HFFc6 (cell line): Measurements from ENCODE around the gene LIPA. TPM values are rescaled to one million over a fixed set of nuclear protein-coding genes. Genes with fewer than 3 reads are reported as not detected.

Experiments used
- DNase-seq: peaks from one replicate; pipeline ENCODE4 v3.0.0-alpha.2; 2018
- H3K27ac Mint-ChIP-seq: 2 replicates; pipeline ENCODE4 v1.8.0; 2020; ENCODE audit warnings: mild to moderate bottlenecking, mixed read lengths
- H3K27me3 Mint-ChIP-seq: 2 replicates; pipeline ENCODE4 v1.8.0; 2021; ENCODE audit warnings: mild to moderate bottlenecking, moderate library complexity, mixed read lengths; ENCODE audit not compliant: insufficient read depth
- H3K36me3 Mint-ChIP-seq: 2 replicates; pipeline ENCODE4 v1.8.0; 2021; ENCODE audit warnings: low read depth, mixed read lengths
- H3K4me1 Mint-ChIP-seq: 2 replicates; pipeline ENCODE4 v1.8.0; 2020; ENCODE audit warnings: low read depth, mixed read lengths
- H3K4me3 Mint-ChIP-seq: 2 replicates; pipeline ENCODE4 v1.8.0; 2020; ENCODE audit warnings: mild to moderate bottlenecking, moderate library complexity, mixed read lengths
- H3K9me3 Mint-ChIP-seq: 2 replicates; pipeline ENCODE4 v1.8.0; 2020; ENCODE audit warnings: mild to moderate bottlenecking, mixed read lengths
- total RNA-seq, 6 experiments: library from RNA; stranded (reverse); fragmentation: NEBNext Ultra II Directional; extraction: Animal tissue kit (Norgen Biotek cat#: 25700); gene quantifications; 2 replicates in 1 of 6; 3 replicates in 5 of 6; pipeline ENCODE4 v1.2.3, GENCODE V29; 2021
- TF ChIP-seq, protein P1 (sequence below): fragments of 200-600 bp; sonication (generic); IDR thresholded peaks from 2 replicates; pipeline ENCODE4 v1.5.0; 2021; ENCODE audit warnings: antibody characterized with exemption, mild to moderate bottlenecking

The LIPA gene
- total RNA-seq, 6 experiments from 2014 or later: 108 to 212 (median 122) TPM

DNA sequence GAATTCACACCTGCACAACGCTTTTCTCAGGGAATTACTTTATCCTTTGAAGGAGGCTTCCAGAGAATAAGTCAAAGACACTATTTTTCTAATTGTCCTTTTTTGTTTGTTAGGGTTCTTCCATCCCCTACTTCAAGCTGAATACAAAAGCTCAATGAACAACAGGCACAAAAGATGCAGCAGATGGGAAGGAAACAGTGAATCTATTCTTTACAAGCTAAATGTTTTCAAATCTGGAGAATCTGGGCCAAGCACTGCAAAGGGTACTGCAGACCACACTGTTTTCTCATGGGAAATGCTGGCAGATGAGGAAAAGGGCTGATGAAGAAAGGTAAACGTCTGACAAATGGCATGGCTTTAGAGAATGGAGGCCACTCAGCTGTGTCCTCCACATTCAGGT lies 18.5 kb downstream of the LIPA start:
- no peak overlapping the region for H3K4me3 Mint-ChIP-seq
- TF ChIP-seq, protein P1, sequence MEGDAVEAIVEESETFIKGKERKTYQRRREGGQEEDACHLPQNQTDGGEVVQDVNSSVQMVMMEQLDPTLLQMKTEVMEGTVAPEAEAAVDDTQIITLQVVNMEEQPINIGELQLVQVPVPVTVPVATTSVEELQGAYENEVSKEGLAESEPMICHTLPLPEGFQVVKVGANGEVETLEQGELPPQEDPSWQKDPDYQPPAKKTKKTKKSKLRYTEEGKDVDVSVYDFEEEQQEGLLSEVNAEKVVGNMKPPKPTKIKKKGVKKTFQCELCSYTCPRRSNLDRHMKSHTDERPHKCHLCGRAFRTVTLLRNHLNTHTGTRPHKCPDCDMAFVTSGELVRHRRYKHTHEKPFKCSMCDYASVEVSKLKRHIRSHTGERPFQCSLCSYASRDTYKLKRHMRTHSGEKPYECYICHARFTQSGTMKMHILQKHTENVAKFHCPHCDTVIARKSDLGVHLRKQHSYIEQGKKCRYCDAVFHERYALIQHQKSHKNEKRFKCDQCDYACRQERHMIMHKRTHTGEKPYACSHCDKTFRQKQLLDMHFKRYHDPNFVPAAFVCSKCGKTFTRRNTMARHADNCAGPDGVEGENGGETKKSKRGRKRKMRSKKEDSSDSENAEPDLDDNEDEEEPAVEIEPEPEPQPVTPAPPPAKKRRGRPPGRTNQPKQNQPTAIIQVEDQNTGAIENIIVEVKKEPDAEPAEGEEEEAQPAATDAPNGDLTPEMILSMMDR: no peak
- H3K27ac Mint-ChIP-seq: no peak overlapping the region
- H3K9me3 Mint-ChIP-seq: no peaks in the 10 kb centered on the region
- no peaks in the 10 kb centered on the region; the same call in none of the 2 replicates for H3K27me3 Mint-ChIP-seq
- DNase-seq: no peak
- H3K4me1 Mint-ChIP-seq: peaks cover 17% of the 10 kb centered on the region
- H3K36me3 Mint-ChIP-seq: peaks cover 6% of the 10 kb centered on the region

DNA sequence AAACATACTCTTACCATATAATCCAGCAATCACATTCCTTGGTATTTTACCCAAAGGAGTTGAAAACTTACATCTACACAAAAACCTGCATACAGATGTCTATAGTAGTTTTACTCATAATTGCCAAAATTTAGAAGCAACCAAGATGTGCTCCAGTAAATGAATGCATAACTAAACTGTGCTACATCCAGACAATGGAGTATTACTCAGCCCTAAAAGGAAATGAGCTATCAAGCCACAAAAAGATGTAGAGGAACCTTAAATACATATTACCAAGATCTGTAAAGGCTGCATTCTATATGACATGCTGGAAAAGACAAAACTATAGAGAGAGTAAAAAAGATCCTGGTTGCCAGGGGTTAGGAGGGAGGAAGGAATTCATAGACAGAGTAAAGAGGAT lies 22.6 kb downstream of the LIPA start:
- H3K4me3 Mint-ChIP-seq: no peak overlapping the region
- no peak for DNase-seq
- no peak overlapping the region for H3K27ac Mint-ChIP-seq
- H3K9me3 Mint-ChIP-seq: no peaks in the 10 kb centered on the region
- TF ChIP-seq, protein P1: no peak
- H3K36me3 Mint-ChIP-seq: peaks cover 18% of the 10 kb centered on the region; the same call in 1 of the 2 replicates
- no peaks in the 10 kb centered on the region; the same call in 1 of the 2 replicates for H3K4me1 Mint-ChIP-seq
- no peaks in the 10 kb centered on the region; the same call in none of the 2 replicates for H3K27me3 Mint-ChIP-seq

DNA sequence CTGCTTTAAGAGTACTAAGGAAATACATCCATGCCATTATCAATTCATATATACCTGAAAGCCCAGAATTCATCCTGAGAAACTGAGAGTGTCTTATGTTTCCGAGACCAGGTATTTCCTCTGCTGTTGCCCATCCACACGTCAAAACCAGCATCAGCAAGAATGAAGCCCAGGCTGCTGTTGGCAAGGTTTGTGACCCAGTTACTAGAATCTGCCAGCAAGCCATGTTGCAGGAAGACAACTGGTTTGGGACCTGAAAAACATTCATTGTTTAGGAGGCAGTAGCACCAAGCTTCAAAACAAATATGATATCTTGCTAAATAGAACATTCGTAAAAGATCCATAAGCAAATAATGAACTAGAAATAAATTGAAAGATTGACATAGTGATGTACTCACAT lies 23.4 kb downstream of the LIPA start:
- no peaks in the 10 kb centered on the region for H3K9me3 Mint-ChIP-seq
- no peaks in the 10 kb centered on the region; the same call in 1 of the 2 replicates for H3K4me1 Mint-ChIP-seq
- H3K4me3 Mint-ChIP-seq: no peak overlapping the region
- H3K36me3 Mint-ChIP-seq: peaks cover 18% of the 10 kb centered on the region; the same call in 1 of the 2 replicates
- DNase-seq: no peak
- TF ChIP-seq, protein P1: no peak
- H3K27ac Mint-ChIP-seq: no peak overlapping the region
- H3K27me3 Mint-ChIP-seq: no peaks in the 10 kb centered on the region; the same call in none of the 2 replicates

DNA sequence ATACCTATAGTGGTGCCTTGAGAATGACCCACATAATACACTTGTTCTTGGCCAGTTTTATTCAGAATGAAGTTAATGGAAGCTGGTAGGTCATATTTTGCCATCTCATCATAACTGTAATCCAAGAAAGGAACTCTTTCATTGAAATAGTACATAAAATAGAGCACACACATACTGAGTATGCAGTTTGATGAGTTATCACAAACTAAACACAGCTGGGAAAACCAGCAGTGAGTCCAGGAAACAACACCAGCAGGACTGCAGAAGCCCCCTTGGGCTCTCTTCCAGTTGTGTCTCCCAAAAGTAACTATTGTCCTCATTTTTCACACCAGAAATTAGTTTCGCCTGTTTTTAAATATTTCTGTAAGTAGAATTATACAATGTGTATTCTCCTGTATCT lies 24.7 kb downstream of the LIPA start:
- TF ChIP-seq, protein P1: no peak
- Mint-ChIP-seq H3K27ac (no peak overlapping the region), H3K36me3 (peaks cover 18% of the 10 kb centered on the region; the same call in 1 of the 2 replicates), H3K4me1 (no peaks in the 10 kb centered on the region; the same call in 1 of the 2 replicates), H3K9me3 (no peaks in the 10 kb centered on the region), H3K4me3 (no peak overlapping the region), H3K27me3 (no peaks in the 10 kb centered on the region)
- no peak for DNase-seq

DNA sequence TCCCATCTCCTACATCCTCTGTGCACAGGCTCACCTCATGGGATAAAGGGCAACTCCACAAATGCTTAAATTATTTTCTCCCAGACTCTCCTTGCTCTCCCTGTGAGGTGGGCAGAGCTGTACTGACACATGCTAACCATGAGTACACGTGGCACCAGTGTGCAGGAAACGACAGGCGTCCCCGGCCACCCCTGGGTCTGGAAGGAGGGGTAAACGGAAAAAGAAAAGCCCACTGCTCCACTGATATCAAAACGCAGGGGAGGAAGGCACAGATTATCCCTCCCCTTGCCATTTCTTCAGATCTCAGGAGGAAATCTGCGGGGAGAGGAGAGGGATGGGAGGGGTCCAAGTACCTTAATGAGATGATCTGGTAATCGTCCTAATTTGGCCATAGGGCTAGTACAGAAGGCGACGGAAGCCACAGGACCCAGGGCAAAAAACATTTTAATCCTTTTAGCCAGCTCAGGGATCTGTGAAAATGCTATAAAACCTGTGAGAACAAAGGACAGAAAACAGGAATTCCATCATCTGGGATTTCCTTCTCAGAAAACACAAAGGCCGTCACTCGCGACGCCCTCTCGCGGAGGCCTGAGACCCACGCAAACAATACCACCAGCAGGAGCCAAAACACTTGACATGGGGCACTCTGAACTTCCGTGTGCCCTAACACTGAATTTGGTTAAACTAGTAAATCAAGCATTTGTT lies 26.7 kb downstream of the LIPA start:
- no peak for DNase-seq
- H3K36me3 Mint-ChIP-seq: peaks cover 18% of the 10 kb centered on the region; the same call in 1 of the 2 replicates
- TF ChIP-seq, protein P1: no peak
- no peaks in the 10 kb centered on the region for H3K27me3 Mint-ChIP-seq
- H3K27ac Mint-ChIP-seq: no peak overlapping the region
- no peaks in the 10 kb centered on the region for H3K9me3 Mint-ChIP-seq
- H3K4me3 Mint-ChIP-seq: no peak overlapping the region; the same call in 1 of the 2 replicates
- no peaks in the 10 kb centered on the region; the same call in 1 of the 2 replicates for H3K4me1 Mint-ChIP-seq
